Stimulated activated CD8-positive, alpha-beta memory T cell treated with anti-CD3 and anti-CD28 coated beads, Interleukin-15, amount 100 ng/mL, for 4 hours (primary cell): Measurements from ENCODE around the gene RNF150.

Experiments
- DNase-seq, 2 donors: peaks; one replicate each; pipeline ENCODE4 v3.0.0-alpha.2; 2020; ENCODE audit warnings: low read depth in 2 of 2

Gene RNF150

GRCh38 chr4:141023051-141023450, 110.2 kb downstream of the RNF150 start:
- DNase-seq = no peak

- DNase-seq = no peak
Observed at GRCh38 chr4:141022111-141022695, 111.1 kb downstream of the RNF150 start.

- DNase-seq = no peak
Observed at GRCh38 chr4:141021397-141022110, 111.7 kb downstream of the RNF150 start.

- no peak for DNase-seq
Observed at GRCh38 chr4:141020801-141021261, 112.4 kb downstream of the RNF150 start.

DNA sequence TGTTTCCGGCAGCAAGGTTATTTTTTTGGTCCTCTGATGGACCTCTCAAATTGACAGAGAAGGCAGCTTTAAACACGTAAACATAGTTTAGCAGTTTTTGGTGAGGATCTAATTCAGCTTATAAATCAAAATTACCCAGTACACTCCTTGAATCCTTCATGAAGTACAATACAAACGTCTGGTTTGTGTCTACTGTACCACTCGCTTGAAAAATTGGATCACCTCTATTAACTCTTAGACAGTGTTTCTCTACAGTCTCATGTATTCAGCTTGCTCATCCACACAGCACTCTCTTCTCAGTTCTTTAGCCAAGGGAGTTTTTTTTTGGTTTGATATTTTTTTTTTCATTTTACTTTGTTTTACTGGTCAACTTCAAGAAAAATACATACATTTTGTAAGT, 113.5 kb downstream of the RNF150 start:
- DNase-seq = no peak

GRCh38 chr4:141016117-141016798, 117.0 kb downstream of the RNF150 start:
- no peak for DNase-seq

DNA sequence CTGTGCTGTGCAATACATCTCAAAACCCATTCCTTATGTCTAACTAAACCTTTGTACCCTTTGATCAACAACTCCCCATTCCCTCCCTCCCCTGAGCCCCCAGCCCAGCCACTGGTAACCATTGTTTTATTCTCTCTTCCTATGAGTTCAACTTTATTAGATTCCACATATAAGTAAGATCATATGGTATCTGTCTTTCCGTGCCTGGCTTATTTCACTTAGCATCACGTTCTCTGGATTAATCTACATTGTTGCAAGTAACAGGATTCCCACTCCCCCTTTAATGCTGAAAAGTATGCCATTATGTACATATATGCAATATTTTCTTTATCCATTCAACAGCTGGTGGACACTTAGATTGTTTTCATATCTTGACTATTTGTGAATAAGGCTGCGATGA, 119.4 kb downstream of the RNF150 start:
- DNase-seq = no peak

DNA sequence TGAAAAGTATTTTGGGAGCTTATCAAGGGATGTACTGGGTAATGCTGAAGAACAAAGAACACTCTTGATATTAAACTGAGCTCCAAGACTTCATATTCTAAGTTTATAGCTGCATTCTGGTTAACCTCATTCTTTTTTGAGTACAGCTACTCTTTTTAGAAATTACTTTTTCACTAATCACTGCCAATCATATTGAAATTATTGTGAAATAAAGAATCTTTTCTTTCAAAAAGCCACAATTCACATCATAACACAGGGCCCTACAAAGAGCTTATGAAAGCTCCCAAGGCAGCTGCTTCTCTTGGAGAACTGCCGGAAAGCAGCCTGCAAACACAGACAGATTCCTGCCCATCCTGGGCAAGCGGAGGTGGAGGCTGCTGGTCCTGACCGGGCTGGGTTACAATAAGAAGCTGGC, 121.4 kb downstream of the RNF150 start:
- no peak for DNase-seq

GRCh38 chr4:141009931-141010330, 123.3 kb downstream of the RNF150 start:
- DNase-seq = no peak

- DNase-seq = no peak
Observed at GRCh38 chr4:141009129-141009528, 124.1 kb downstream of the RNF150 start.

GRCh38 chr4:141006242-141006802, 126.9 kb downstream of the RNF150 start:
- no peak for DNase-seq

GRCh38 chr4:141004823-141005222, 128.4 kb downstream of the RNF150 start:
- DNase-seq = no peak

DNA sequence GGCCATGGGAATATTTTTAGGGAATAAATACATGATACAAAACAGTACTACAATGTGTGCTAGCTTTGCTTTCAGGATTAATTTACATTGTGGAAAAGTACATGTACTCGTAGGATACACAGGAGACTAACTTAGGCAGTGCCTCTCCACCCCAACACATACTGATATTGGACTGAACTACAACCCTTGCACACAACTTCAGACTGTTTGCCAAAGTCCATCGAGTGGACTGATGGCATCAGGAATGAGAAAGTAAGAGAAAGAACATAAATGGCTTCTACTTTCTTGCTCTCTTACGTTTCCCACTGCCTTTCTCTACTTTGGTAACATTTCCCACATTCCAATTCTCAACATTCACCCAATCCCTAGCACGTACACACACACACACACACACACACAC, 130.1 kb downstream of the RNF150 start:
- no peak for DNase-seq

- DNase-seq = no peak
Observed at GRCh38 chr4:141002323-141002805, 130.9 kb downstream of the RNF150 start.

DNA sequence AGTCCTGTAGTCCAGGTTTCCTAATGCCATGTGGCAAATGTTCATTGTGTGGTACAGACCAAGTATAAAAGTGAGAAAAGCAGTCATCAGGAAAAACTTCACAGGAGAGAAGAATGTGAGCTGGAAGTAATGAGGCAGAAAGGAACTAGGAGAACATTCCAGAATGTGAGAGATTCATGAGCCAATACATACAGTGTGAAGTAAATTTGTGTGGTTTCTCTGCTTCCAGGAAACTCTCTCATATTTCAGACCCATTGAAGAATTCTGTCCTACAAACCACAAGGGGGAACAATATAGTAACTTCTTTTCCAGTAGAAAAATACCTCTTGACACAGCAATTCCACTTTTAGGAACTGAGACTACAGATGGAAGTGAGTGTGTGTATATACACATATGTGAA, 136.5 kb downstream of the RNF150 start:
- no peak for DNase-seq

GRCh38 chr4:140995058-140995457, 138.2 kb downstream of the RNF150 start:
- no peak for DNase-seq

GRCh38 chr4:140994015-140994414, 139.3 kb downstream of the RNF150 start:
- DNase-seq = no peak

DNA sequence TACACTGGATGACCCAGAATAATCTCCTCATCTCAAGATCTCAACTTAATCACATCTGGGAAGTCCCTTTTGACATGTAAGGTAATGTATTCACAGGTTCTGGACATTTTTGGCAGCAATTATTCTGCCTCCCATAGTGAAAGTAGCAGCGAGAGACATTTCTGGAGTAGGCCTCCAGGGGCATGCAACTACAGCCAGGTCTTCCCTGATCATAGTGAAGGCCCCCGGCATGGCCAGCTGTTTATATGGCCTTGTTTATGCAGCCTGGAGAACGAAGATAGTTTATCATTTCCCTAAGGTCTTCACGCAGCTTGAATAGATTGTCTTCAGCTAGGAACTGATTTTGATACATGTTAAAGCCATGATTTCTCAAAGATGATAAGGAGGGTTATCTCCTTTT, 139.9 kb downstream of the RNF150 start:
- DNase-seq = no peak

DNA sequence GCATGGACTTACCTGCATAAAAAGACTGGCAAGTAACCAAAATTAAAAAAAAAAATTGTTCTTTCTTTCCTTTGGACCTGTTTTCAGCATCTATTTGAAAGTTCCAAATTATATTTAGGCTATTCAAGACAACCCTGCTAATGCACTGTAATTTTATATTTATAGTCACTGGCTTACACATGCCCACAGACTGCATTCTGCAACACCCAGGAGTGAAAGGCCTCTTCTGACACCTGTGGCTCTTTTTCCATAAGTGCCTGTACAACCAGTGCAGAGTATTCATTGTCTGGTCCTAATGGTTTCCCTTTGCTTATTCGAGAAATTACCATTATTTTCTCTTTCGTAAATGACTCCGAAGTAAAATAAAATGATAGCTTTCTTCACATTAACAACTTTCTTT, 143.3 kb downstream of the RNF150 start:
- DNase-seq = no peak

DNA sequence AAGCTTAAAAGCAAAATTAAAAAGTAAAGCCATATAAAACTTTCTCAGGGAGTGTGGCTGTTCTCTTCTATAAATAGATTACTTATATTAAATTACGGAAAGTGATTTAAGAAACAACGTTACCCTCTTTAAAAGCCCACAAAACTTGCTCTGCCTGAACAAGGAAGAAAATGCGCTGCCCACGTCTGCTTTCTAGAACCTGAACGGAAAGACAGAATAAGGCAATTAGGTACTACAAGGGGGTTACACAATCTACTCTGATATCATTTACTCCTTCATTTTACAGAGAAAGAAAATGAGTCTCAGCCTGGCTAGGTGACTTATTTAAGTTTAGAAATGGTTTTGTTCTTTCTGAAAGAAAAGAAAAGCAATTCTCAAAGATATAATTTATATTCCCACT, 147.2 kb downstream of the RNF150 start:
- DNase-seq = no peak

DNA sequence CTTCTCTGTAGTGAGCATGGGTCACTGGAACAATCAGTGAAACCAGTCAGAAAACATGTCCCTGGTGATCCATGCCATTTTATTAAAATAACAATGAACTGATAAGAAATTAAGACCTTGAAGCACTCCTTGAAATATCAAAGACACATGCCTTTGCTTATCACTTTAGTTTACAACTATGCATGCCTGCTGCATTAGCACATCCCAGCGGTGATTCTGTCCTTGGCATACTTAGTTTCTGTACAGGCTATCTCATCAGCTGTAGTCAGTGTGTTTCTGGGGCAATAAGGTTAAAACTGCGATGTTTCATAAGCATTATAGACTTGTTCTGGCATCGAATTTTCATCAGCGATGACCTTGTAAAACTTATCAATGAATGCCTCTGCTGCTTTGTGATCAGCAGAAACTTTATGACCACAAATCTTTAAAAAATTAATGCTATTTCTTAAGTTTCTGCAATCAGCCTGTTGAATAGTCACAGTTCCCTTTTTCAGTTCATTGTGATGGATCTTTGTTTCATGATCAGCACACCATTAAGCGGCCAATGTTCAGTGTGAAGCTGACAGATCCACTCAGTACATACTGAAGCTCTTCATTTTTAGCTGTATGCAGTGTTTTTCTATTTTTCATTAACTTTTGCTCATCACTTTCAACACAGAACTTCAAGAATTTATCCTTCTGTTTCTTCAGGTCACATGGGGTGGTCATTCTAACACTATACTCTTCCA, 150.5 kb downstream of the RNF150 start:
- no peak for DNase-seq
